SJCRH30 (cell line): ENCODE measurements around the gene IL15RA. TPM values are rescaled to one million over a fixed set of nuclear protein-coding genes. Genes with fewer than 3 reads are reported as not detected.
"Not testable (repeated sequence)": the region's sequence is repeated elsewhere in the genome, so short reads cannot be mapped to it uniquely, and the experiment has no call there.

Source experiments
- DNase-seq, 2 experiments: peaks; one replicate each; pipeline ENCODE4 v3.0.0-alpha.2; 2015 to 2020
- H3K27ac ChIP-seq: fragments of 250-450 bp; sonication (Bioruptor Pico); 2 replicates; pipeline ENCODE4 v1.5.1; 2020; ENCODE audit warnings: mild to moderate bottlenecking, moderate library complexity
- H3K27me3 ChIP-seq: fragments of 250-450 bp; sonication (Bioruptor Pico); 2 replicates; pipeline ENCODE4 v1.5.1; 2020; ENCODE audit warnings: mild to moderate bottlenecking, moderate library complexity
- H3K36me3 ChIP-seq: fragments of 250-450 bp; sonication (Bioruptor Pico); 2 replicates; pipeline ENCODE4 v1.5.1; 2020; ENCODE audit warnings: mild to moderate bottlenecking, moderate library complexity
- H3K4me1 ChIP-seq: fragments of 250-450 bp; sonication (Bioruptor Pico); 2 replicates; pipeline ENCODE4 v1.5.1; 2020; ENCODE audit warnings: mild to moderate bottlenecking, moderate library complexity
- H3K4me3 ChIP-seq: fragments of 250-450 bp; sonication (Bioruptor Pico); 2 replicates; pipeline ENCODE4 v1.5.1; 2020; ENCODE audit warnings: mild to moderate bottlenecking, moderate library complexity
- H3K9me3 ChIP-seq: fragments of 250-450 bp; sonication (Bioruptor Pico); replicated peaks from 2 replicates; pipeline ENCODE4 v1.5.1; 2020; ENCODE audit warnings: mild to moderate bottlenecking, moderate library complexity
- total RNA-seq: library from RNA; depleted of rRNA; stranded (reverse); fragments of >200 nt; shearing (Covaris generic); gene quantifications from 2 replicates; pipeline ENCODE4 v1.2.3, GENCODE V29; 2014

IL15RA gene
- total RNA-seq, 1 experiment from 2014 or later = not detected

GRCh38 chr10:6011558-6011957 is 34.2 kb upstream of the IL15RA start:
- DNase-seq = no peak
- Histone ChIP-seq H3K27ac (no peak overlapping the region), H3K9me3 (no peaks in the 10 kb centered on the region), H3K4me1 (no peaks in the 10 kb centered on the region), H3K27me3 (no peaks in the 10 kb centered on the region), H3K4me3 (no peak overlapping the region), H3K36me3 (no peaks in the 10 kb centered on the region)

- Histone ChIP-seq H3K27me3 (no peaks in the 10 kb centered on the region), H3K27ac (no peak overlapping the region), H3K9me3 (no peaks in the 10 kb centered on the region), H3K4me3 (no peak overlapping the region), H3K36me3 (no peaks in the 10 kb centered on the region), H3K4me1 (no peaks in the 10 kb centered on the region)
- DNase-seq = no peak
Measured at GRCh38 chr10:6010569-6010968, 33.2 kb upstream of the IL15RA start.

- no peaks in the 10 kb centered on the region for H3K4me1 ChIP-seq
- no peaks in the 10 kb centered on the region for H3K36me3 ChIP-seq
- H3K4me3 ChIP-seq = no peak overlapping the region
- no peak overlapping the region for H3K27ac ChIP-seq
- DNase-seq = no peak
- no peaks in the 10 kb centered on the region for H3K9me3 ChIP-seq
- H3K27me3 ChIP-seq = no peaks in the 10 kb centered on the region
Measured at GRCh38 chr10:6009961-6010360, 32.6 kb upstream of the IL15RA start.

- no peak for DNase-seq
- H3K36me3 ChIP-seq = no peaks in the 10 kb centered on the region
- H3K9me3 ChIP-seq = no peaks in the 10 kb centered on the region
- no peaks in the 10 kb centered on the region for H3K4me1 ChIP-seq
- H3K27ac ChIP-seq = no peak overlapping the region
- no peaks in the 10 kb centered on the region for H3K27me3 ChIP-seq
- H3K4me3 ChIP-seq = no peak overlapping the region
Measured at GRCh38 chr10:6009150-6009549, 31.8 kb upstream of the IL15RA start.

- no peaks in the 10 kb centered on the region for H3K27me3 ChIP-seq
- H3K36me3 ChIP-seq = no peaks in the 10 kb centered on the region
- no peaks in the 10 kb centered on the region for H3K4me1 ChIP-seq
- DNase-seq = no peak
- no peak overlapping the region for H3K4me3 ChIP-seq
- H3K27ac ChIP-seq = no peak overlapping the region
- no peaks in the 10 kb centered on the region for H3K9me3 ChIP-seq
Measured at GRCh38 chr10:6008497-6009142, 31.3 kb upstream of the IL15RA start.

GRCh38 chr10:6006991-6007390 is 29.6 kb upstream of the IL15RA start:
- no peak for DNase-seq
- H3K4me1 ChIP-seq = no peaks in the 10 kb centered on the region
- no peak overlapping the region for H3K27ac ChIP-seq
- H3K9me3 ChIP-seq = no peaks in the 10 kb centered on the region
- H3K27me3 ChIP-seq = no peaks in the 10 kb centered on the region
- H3K4me3 ChIP-seq = no peak overlapping the region
- no peaks in the 10 kb centered on the region for H3K36me3 ChIP-seq

- no peak overlapping the region for H3K4me3 ChIP-seq
- no peak for DNase-seq
- H3K36me3 ChIP-seq = no peaks in the 10 kb centered on the region
- no peaks in the 10 kb centered on the region for H3K27me3 ChIP-seq
- no peaks in the 10 kb centered on the region for H3K4me1 ChIP-seq
- no peak overlapping the region for H3K27ac ChIP-seq
- no peaks in the 10 kb centered on the region for H3K9me3 ChIP-seq
Measured at GRCh38 chr10:6006546-6006945, 29.2 kb upstream of the IL15RA start.

- no peaks in the 10 kb centered on the region for H3K27me3 ChIP-seq
- no peak overlapping the region for H3K27ac ChIP-seq
- no peaks in the 10 kb centered on the region for H3K4me1 ChIP-seq
- no peaks in the 10 kb centered on the region for H3K36me3 ChIP-seq
- no peaks in the 10 kb centered on the region for H3K9me3 ChIP-seq
- DNase-seq = no peak
- no peak overlapping the region for H3K4me3 ChIP-seq
Measured at GRCh38 chr10:6005856-6006395, 28.6 kb upstream of the IL15RA start.

GRCh38 chr10:6005161-6005804 is 27.9 kb upstream of the IL15RA start:
- not testable (repeated sequence) for H3K36me3 ChIP-seq, H3K4me1 ChIP-seq, H3K27me3 ChIP-seq, H3K9me3 ChIP-seq, H3K4me3 ChIP-seq, H3K27ac ChIP-seq, DNase-seq

- no peak overlapping the region for H3K4me3 ChIP-seq
- no peaks in the 10 kb centered on the region for H3K36me3 ChIP-seq
- DNase-seq = no peak
- H3K4me1 ChIP-seq = no peaks in the 10 kb centered on the region
- H3K9me3 ChIP-seq = no peaks in the 10 kb centered on the region
- H3K27me3 ChIP-seq = no peaks in the 10 kb centered on the region
- no peak overlapping the region for H3K27ac ChIP-seq
Measured at GRCh38 chr10:6002809-6003510, 25.6 kb upstream of the IL15RA start.

- no peak for DNase-seq
- Histone ChIP-seq H3K27me3 (no peaks in the 10 kb centered on the region), H3K9me3 (no peaks in the 10 kb centered on the region)
Measured at GRCh38 chr10:5999440-6000165, 22.3 kb upstream of the IL15RA start.

GRCh38 chr10:5996696-5997095 is 19.4 kb upstream of the IL15RA start:
- no peaks in the 10 kb centered on the region for H3K36me3 ChIP-seq
- no peaks in the 10 kb centered on the region for H3K27me3 ChIP-seq
- no peaks in the 10 kb centered on the region for H3K9me3 ChIP-seq
- no peaks in the 10 kb centered on the region for H3K4me1 ChIP-seq
- no peak for DNase-seq
- no peak overlapping the region for H3K4me3 ChIP-seq
- H3K27ac ChIP-seq = no peak overlapping the region

More at GRCh38 chr10:5999440-6000165, 22.3 kb upstream of the IL15RA start:
- Histone ChIP-seq H3K36me3 (no peaks in the 10 kb centered on the region), H3K4me1 (no peaks in the 10 kb centered on the region), H3K4me3 (no peak overlapping the region), H3K27ac (no peak overlapping the region)

- H3K4me3 ChIP-seq = no peak overlapping the region
- DNase-seq = no peak
Measured at GRCh38 chr10:5992398-5992797, 15.1 kb upstream of the IL15RA start.

GRCh38 chr10:5991708-5992107 is 14.4 kb upstream of the IL15RA start:
- Histone ChIP-seq H3K27ac (no peak overlapping the region), H3K4me1 (no peaks in the 10 kb centered on the region), H3K4me3 (no peak overlapping the region), H3K36me3 (no peaks in the 10 kb centered on the region), H3K9me3 (no peaks in the 10 kb centered on the region), H3K27me3 (no peaks in the 10 kb centered on the region)
- no peak for DNase-seq

More at GRCh38 chr10:5992398-5992797, 15.1 kb upstream of the IL15RA start:
- H3K27ac ChIP-seq = no peak overlapping the region
- no peaks in the 10 kb centered on the region for H3K36me3 ChIP-seq
- H3K4me1 ChIP-seq = no peaks in the 10 kb centered on the region
- H3K9me3 ChIP-seq = no peaks in the 10 kb centered on the region
- no peaks in the 10 kb centered on the region for H3K27me3 ChIP-seq

GRCh38 chr10:5989756-5990155 is 12.4 kb upstream of the IL15RA start:
- Histone ChIP-seq H3K27me3 (no peaks in the 10 kb centered on the region), H3K4me1 (no peaks in the 10 kb centered on the region), H3K9me3 (no peaks in the 10 kb centered on the region), H3K4me3 (no peak overlapping the region), H3K36me3 (no peaks in the 10 kb centered on the region), H3K27ac (no peak overlapping the region)
- no peak for DNase-seq
